ENCODE measurements around the gene TRIP6.
"Not testable (repeated sequence)": the region's sequence is repeated elsewhere in the genome, so short reads cannot be mapped to it uniquely, and the experiment has no call there.

Gene TRIP6

GRCh38 chr7:100894860-100895700 lies 27.9 kb downstream of the TRIP6 start:
- Mint-ChIP-seq H3K4me3 (no peak overlapping the region), H3K27me3 (peaks cover 94% of the 10 kb centered on the region), H3K36me3 (no peaks in the 10 kb centered on the region), H3K4me1 (peaks cover 30% of the 10 kb centered on the region), H3K27ac (no peak overlapping the region), H3K9me3 (no peaks in the 10 kb centered on the region)
- DNase-seq: peak; percentile 65
- CTCF ChIA-PET: interaction anchor here (0.8 to 1.6 kb wide), 7 partner anchors 9 to 387 kb away, joined by 3 to 6 read pairs (median 4); no protein-coding TSS in a partner anchor

GRCh38 chr7:100895701-100895955 lies 28.4 kb downstream of the TRIP6 start, which contains the start of gene ACHE:
Gene ACHE, minus strand, starts transcription at chr7:100895888. Its CDS starts 1,656 bp downstream, at chr7:100894232.
- H3K27me3 Mint-ChIP-seq: peaks cover 93% of the 10 kb centered on the region
- H3K4me1 Mint-ChIP-seq: peaks cover 25% of the 10 kb centered on the region
- no peaks in the 10 kb centered on the region for H3K9me3 Mint-ChIP-seq
- CTCF ChIA-PET: interaction anchor here (1.3 to 1.6 kb wide), 2 partner anchors 8 to 186 kb away, joined by 4 to 6 read pairs; no protein-coding TSS in a partner anchor
- no peak for DNase-seq
- peak within 1 kb of the TSS; percentile 3 for H3K27ac Mint-ChIP-seq
- peak within 1 kb of the TSS; percentile 62 for H3K4me3 Mint-ChIP-seq
- H3K36me3 Mint-ChIP-seq: no peaks in the 10 kb centered on the region

DNA sequence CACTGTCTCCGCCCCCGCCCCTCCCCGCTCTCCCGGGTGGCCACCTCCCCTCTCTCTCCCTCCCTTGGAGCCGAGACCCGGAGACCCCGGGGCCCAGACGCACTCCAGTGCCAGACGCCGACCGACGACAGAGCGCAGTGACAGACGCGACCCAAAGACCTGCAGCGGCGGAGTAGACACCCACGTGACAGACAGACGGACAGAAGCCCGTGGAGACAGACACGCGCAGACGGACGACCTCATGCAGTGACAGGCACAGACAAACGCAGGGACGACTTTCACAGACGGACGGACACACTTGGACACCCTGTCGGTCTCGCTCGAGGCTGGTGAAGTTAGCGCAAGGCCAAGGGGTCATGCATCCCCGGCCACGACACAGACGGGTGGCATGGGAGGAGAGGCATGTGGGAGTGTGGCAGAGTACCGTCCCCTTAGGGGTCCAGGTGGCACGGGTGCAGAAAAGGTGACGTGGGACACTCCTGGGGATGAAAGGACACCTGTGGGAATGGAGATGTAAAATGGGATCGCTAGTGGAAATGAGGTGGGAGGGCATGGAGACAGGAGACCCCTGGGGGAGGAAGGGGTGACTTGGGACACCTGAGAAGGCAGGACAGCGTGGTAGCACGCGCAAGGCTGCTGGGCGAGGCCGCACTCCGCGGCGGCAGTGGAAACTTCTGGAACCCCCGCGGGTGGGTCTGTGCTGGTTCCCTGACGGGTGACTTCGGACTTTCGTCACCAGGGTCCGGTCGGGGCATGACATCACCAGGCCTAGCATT lies 29.0 kb downstream of the TRIP6 start:
- peaks cover 93% of the 10 kb centered on the region for H3K27me3 Mint-ChIP-seq
- H3K4me3 Mint-ChIP-seq: peak overlapping the region; percentile 62
- H3K36me3 Mint-ChIP-seq: no peaks in the 10 kb centered on the region
- CTCF ChIA-PET: no interaction called here
- H3K9me3 Mint-ChIP-seq: no peaks in the 10 kb centered on the region
- peak overlapping the region; percentile 3 for H3K27ac Mint-ChIP-seq
- peaks cover 23% of the 10 kb centered on the region for H3K4me1 Mint-ChIP-seq
- no peak for DNase-seq

- Mint-ChIP-seq H3K36me3 (no peaks in the 10 kb centered on the region), H3K27ac (no peak overlapping the region), H3K27me3 (peaks cover 86% of the 10 kb centered on the region), H3K4me3 (peak overlapping the region; percentile 39), H3K9me3 (no peaks in the 10 kb centered on the region), H3K4me1 (peaks cover 16% of the 10 kb centered on the region)
- CTCF ChIA-PET: interaction anchor here (2.2 kb wide), 1 partner anchor 180 kb away, joined by 6 read pairs; no protein-coding TSS in a partner anchor
- DNase-seq: peak; percentile 72
These were observed 29.8 kb downstream of the TRIP6 start for GRCh38 chr7:100896732-100897608.

- no peak overlapping the region for H3K27ac Mint-ChIP-seq
- no peak overlapping the region for H3K4me3 Mint-ChIP-seq
- DNase-seq: no peak
- H3K27me3 Mint-ChIP-seq: peaks cover 85% of the 10 kb centered on the region
- H3K4me1 Mint-ChIP-seq: peaks cover 14% of the 10 kb centered on the region
- CTCF ChIA-PET: interaction anchor here (0.6 to 3.9 kb wide), 4 partner anchors 161 to 612 kb away, joined by 3 to 21 read pairs (median 4); no protein-coding TSS in a partner anchor
- no peaks in the 10 kb centered on the region for H3K9me3 Mint-ChIP-seq
- no peaks in the 10 kb centered on the region for H3K36me3 Mint-ChIP-seq
These were observed 30.7 kb downstream of the TRIP6 start for GRCh38 chr7:100897772-100898454.

- Mint-ChIP-seq H3K27ac (no peak overlapping the region), H3K9me3 (no peaks in the 10 kb centered on the region), H3K4me1 (peaks cover 11% of the 10 kb centered on the region), H3K27me3 (peaks cover 73% of the 10 kb centered on the region), H3K4me3 (no peak overlapping the region), H3K36me3 (no peaks in the 10 kb centered on the region)
- CTCF ChIA-PET: interaction anchor here (0.6 to 3.9 kb wide), 2 partner anchors 159 to 180 kb away, joined by 3 to 21 read pairs; no protein-coding TSS in a partner anchor
- no peak for DNase-seq
These were observed 32.2 kb downstream of the TRIP6 start for GRCh38 chr7:100899432-100899831.

DNA sequence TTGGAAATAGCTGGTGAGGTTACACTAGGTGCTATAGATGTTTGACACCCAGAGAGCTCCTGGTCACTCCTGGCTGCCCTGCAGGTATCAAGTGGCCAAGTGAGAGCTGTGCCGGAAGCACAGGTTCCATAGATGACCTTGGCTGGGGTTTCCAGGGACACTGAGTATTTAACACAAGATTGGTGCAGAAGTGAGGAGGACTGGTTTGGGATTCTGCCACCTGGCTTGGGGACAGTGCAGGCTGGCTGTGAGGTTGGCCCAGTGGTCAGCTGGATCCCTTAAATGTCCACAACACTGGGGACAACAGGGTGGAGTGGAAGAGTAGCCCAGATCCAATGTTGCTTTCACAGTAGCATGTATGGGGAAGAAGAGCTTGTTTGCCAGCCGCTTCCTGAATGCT lies 33.8 kb downstream of the TRIP6 start:
- H3K4me1 Mint-ChIP-seq: peaks cover 9% of the 10 kb centered on the region
- no peaks in the 10 kb centered on the region for H3K36me3 Mint-ChIP-seq
- H3K9me3 Mint-ChIP-seq: no peaks in the 10 kb centered on the region
- H3K27ac Mint-ChIP-seq: no peak overlapping the region
- peaks cover 57% of the 10 kb centered on the region for H3K27me3 Mint-ChIP-seq
- DNase-seq: no peak
- CTCF ChIA-PET: interaction anchor here (0.9 to 3.9 kb wide), 3 partner anchors 65 to 176 kb away, joined by 3 to 21 read pairs (median 4); no protein-coding TSS in a partner anchor
- H3K4me3 Mint-ChIP-seq: no peak overlapping the region

DNA sequence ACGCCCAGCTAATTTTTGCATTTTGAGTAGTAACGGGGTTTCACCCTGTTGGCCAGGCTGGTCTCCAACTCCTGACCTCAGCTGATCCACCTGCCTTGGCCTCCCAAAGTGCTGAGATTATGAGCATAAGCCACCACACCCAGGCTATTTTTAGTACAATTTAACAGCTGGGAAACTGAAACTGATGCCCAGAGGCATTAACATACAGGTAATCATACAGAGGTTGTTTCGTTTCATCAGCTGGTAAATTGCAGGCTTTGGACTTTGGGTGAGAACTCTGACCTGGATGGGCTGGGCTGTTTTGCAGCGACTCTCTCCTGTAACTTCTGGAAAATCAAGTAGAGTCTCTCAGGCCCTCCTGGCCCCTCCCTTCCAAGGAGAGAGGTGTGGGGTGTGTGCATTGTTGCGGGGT lies 34.7 kb downstream of the TRIP6 start:
- CTCF ChIA-PET: interaction anchor here (1.2 kb wide), 1 partner anchor 64 kb away, joined by 3 read pairs; no protein-coding TSS in a partner anchor
- peaks cover 50% of the 10 kb centered on the region for H3K27me3 Mint-ChIP-seq
- peaks cover 4% of the 10 kb centered on the region for H3K4me1 Mint-ChIP-seq
- no peak overlapping the region for H3K27ac Mint-ChIP-seq
- no peaks in the 10 kb centered on the region for H3K36me3 Mint-ChIP-seq
- no peak for DNase-seq
- no peak overlapping the region for H3K4me3 Mint-ChIP-seq
- no peaks in the 10 kb centered on the region for H3K9me3 Mint-ChIP-seq

DNA sequence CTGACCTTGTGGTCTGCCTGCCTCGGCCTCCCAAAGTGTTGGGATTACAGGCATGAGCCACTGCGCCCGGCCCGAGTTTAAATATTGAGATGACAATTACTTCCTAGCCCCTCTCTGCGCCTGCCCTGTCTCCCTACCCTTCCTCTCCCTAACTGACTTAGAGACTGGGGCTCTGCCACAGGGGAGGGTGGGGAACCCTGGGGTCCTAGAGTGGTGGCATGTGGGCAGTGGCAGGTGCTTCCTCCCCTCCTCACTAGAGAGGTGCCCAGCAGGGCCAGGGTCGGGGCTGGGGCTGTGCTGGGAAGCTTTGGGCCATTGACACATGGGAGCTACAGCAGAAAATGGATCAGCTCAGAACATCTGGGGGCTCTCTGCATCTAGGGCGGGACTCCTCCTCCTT lies 35.5 kb downstream of the TRIP6 start:
- H3K27me3 Mint-ChIP-seq: peaks cover 44% of the 10 kb centered on the region
- CTCF ChIA-PET: no interaction called here
- H3K9me3 Mint-ChIP-seq: no peaks in the 10 kb centered on the region
- H3K4me1 Mint-ChIP-seq: peaks cover 4% of the 10 kb centered on the region
- H3K36me3 Mint-ChIP-seq: no peaks in the 10 kb centered on the region
- H3K27ac Mint-ChIP-seq: no peak overlapping the region
- no peak overlapping the region for H3K4me3 Mint-ChIP-seq
- no peak for DNase-seq

- Mint-ChIP-seq H3K9me3 (no peaks in the 10 kb centered on the region), H3K4me1 (peaks cover 7% of the 10 kb centered on the region), H3K27ac (no peak overlapping the region), H3K36me3 (no peaks in the 10 kb centered on the region), H3K4me3 (no peak overlapping the region), H3K27me3 (peaks cover 15% of the 10 kb centered on the region)
- CTCF ChIA-PET: no interaction called here
- DNase-seq: no peak
These were observed 41.3 kb downstream of the TRIP6 start for GRCh38 chr7:100908512-100908911.

GRCh38 chr7:100910443-100910842 lies 43.3 kb downstream of the TRIP6 start:
- H3K36me3 Mint-ChIP-seq, H3K27ac Mint-ChIP-seq, H3K9me3 Mint-ChIP-seq, H3K4me3 Mint-ChIP-seq, DNase-seq, CTCF ChIA-PET, H3K4me1 Mint-ChIP-seq: not testable (repeated sequence)
- H3K27me3 Mint-ChIP-seq: peaks cover 15% of the 10 kb centered on the region

DNA sequence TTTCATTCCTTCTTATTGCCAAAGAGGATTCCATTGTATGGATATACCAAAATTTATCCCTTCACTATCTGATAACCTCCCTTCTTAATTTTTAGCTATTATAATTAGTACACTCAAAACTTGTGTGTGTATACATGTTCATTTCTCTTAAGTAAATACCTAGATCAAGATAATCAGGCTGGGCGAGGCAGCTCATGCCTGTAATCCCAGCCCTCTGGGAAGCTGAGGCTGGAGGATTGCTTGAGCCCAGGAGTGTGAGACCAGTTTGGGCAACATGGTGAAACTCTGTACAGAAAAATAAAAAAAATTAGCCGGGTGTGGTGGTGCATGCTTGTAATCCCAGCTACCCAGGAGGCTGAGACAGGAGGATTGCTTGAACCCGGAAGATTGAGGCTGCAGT lies 44.3 kb downstream of the TRIP6 start:
- Mint-ChIP-seq H3K36me3 (no peaks in the 10 kb centered on the region), H3K9me3 (no peaks in the 10 kb centered on the region), H3K4me1 (peaks cover 7% of the 10 kb centered on the region), H3K27me3 (peaks cover 15% of the 10 kb centered on the region), H3K4me3 (no peak overlapping the region), H3K27ac (no peak overlapping the region)
- no peak for DNase-seq
- CTCF ChIA-PET: interaction anchor here (0.6 kb wide), 1 partner anchor 1191 kb away, joined by 3 read pairs; no protein-coding TSS in a partner anchor

- H3K4me3 Mint-ChIP-seq: no peak overlapping the region
- H3K4me1 Mint-ChIP-seq: peaks cover 7% of the 10 kb centered on the region
- no peaks in the 10 kb centered on the region for H3K9me3 Mint-ChIP-seq
- peaks cover 11% of the 10 kb centered on the region for H3K27me3 Mint-ChIP-seq
- DNase-seq: no peak
- CTCF ChIA-PET: no interaction called here
- no peak overlapping the region for H3K27ac Mint-ChIP-seq
- H3K36me3 Mint-ChIP-seq: no peaks in the 10 kb centered on the region
These were observed 47.2 kb downstream of the TRIP6 start for GRCh38 chr7:100914208-100914878.
